Keratinocyte (primary cell): ENCODE data around the gene SLC39A1.

ENCODE experiments used
- EZH2 ChIP-seq: IDR thresholded peaks from one replicate; pipeline ENCODE4 v1.6.1; 2012; ENCODE audit warnings: inconsistent platforms, mild to moderate bottlenecking, low read length, moderate library complexity
- TF ChIP-seq, protein P1 (sequence below), 3 experiments: IDR thresholded peaks in 1 of 3; conservative IDR thresholded peaks in 1 of 3; optimal IDR thresholded peaks in 1 of 3; 2 replicates in 2 of 3; 3 replicates in 1 of 3; pipeline versions ENCODE3 to v1.5.1; 2011; ENCODE audit warnings: low read length in 3 of 3, mild to moderate bottlenecking in 3 of 3, moderate library complexity in 2 of 3, control low read depth in 1 of 3, inconsistent platforms in 1 of 3; ENCODE audit not compliant: insufficient read depth in 2 of 3; ENCODE audit errors: extremely low read depth in 1 of 3

DNA sequence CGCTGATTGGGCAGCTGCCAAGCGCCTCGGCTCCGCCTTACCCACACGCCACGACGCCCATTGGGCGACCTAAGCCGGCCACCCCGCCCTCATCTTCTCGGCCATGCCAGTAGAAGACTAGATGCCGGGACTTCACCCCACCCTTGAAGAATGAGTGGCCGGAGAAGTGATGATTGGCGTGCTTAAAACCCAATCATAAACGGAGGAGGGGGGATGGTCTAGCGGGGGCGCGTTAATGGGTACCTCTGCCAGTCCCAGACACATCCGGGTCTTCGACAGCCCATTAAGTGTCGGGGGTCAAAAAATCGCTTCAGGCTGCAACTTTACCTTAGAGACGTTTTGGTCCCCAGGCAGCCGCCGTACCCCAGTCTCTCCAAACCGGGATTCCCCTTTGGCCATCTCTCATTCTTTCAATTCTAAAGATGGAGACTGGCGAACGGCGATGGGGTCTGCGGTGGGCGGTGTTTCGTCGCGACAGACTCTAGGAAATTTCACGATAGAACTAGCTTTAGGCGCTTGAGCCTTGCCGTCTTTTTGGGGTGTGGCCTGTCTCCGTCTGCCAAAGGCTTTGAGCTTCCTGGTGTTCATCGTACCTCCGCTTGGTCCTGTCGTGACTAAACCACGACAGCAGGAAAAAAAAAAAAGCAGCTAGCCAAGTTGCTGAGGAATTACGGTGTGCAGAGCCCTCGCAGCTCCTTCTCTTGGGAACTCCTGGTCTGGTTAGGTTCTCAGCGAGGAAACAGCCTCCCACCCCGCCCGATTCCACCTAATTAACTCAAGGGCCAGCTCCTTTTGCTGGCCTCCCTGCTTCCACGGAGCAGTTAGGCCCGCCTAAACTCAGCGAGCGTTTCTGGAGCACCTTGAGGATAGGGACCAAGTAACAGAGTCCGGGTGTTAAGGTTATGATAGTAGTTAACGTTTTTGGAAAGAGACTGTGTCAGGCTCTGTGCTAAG, 40.1 kb downstream of the SLC39A1 start, which contains the start of gene GATAD2B:
- TF ChIP-seq, protein P1, sequence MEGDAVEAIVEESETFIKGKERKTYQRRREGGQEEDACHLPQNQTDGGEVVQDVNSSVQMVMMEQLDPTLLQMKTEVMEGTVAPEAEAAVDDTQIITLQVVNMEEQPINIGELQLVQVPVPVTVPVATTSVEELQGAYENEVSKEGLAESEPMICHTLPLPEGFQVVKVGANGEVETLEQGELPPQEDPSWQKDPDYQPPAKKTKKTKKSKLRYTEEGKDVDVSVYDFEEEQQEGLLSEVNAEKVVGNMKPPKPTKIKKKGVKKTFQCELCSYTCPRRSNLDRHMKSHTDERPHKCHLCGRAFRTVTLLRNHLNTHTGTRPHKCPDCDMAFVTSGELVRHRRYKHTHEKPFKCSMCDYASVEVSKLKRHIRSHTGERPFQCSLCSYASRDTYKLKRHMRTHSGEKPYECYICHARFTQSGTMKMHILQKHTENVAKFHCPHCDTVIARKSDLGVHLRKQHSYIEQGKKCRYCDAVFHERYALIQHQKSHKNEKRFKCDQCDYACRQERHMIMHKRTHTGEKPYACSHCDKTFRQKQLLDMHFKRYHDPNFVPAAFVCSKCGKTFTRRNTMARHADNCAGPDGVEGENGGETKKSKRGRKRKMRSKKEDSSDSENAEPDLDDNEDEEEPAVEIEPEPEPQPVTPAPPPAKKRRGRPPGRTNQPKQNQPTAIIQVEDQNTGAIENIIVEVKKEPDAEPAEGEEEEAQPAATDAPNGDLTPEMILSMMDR (optimal IDR thresholded peaks at IDR 0.05 in 1 of 3, IDR thresholded peaks at IDR 0.05 in 1 of 3, conservative IDR thresholded peaks at IDR 0.05 in 1 of 3; ENCODE audit: extremely low read depth in 1 of 3, insufficient read depth in 2 of 3, low read length in 3 of 3) = no peak
- TF ChIP-seq EZH2 = no peak
